ENCODE data around the gene ATP10D.
"Not testable (repeated sequence)": the region's sequence is repeated elsewhere in the genome, so short reads cannot be mapped to it uniquely, and the experiment has no call there.

The ATP10D gene

GRCh38 chr4:47485047-47485692 lies at the start of gene ATP10D:
Gene ATP10D, plus strand, starts transcription at chr4:47485275. Its CDS starts 27,266 bp downstream, at chr4:47512541.
- FAIRE-seq = peak; percentile 33

GRCh38 chr4:47442980-47443379 lies 42.1 kb upstream of the ATP10D start:
- FAIRE-seq = no peak

- FAIRE-seq = no peak
Observed at GRCh38 chr4:47444031-47444430, 41.0 kb upstream of the ATP10D start.

- no peak for FAIRE-seq
Observed at GRCh38 chr4:47451657-47452056, 33.4 kb upstream of the ATP10D start.

GRCh38 chr4:47462799-47463234 lies 22.3 kb upstream of the ATP10D start:
- FAIRE-seq = no peak

GRCh38 chr4:47463235-47463956 lies 21.7 kb upstream of the ATP10D start, which contains the start of gene COMMD8:
Gene COMMD8, minus strand, starts transcription at chr4:47463702. Its CDS starts 51 bp downstream, at chr4:47463651.
- peak; percentile 96 for FAIRE-seq

GRCh38 chr4:47465004-47465403 lies 20.1 kb upstream of the ATP10D start:
- FAIRE-seq = no peak

- FAIRE-seq = no peak
Observed at GRCh38 chr4:47466056-47466785, 18.9 kb upstream of the ATP10D start.

- FAIRE-seq = no peak
Observed at GRCh38 chr4:47468706-47469365, 16.2 kb upstream of the ATP10D start.

- no peak for FAIRE-seq
Observed at GRCh38 chr4:47469951-47470350, 15.1 kb upstream of the ATP10D start.

GRCh38 chr4:47471064-47471463 lies 14.0 kb upstream of the ATP10D start:
- no peak for FAIRE-seq

- no peak for FAIRE-seq
Observed at GRCh38 chr4:47471591-47471990, 13.5 kb upstream of the ATP10D start.

- no peak for FAIRE-seq
Observed at GRCh38 chr4:47473141-47473750, 11.8 kb upstream of the ATP10D start.

GRCh38 chr4:47474799-47475198 lies 10.3 kb upstream of the ATP10D start:
- FAIRE-seq = no peak

- no peak for FAIRE-seq
Observed at GRCh38 chr4:47475411-47475810, 9.7 kb upstream of the ATP10D start.

- FAIRE-seq = no peak
Observed at GRCh38 chr4:47478804-47479203, 6.3 kb upstream of the ATP10D start.

GRCh38 chr4:47482326-47482725 lies 2.7 kb upstream of the ATP10D start:
- no peak for FAIRE-seq

- FAIRE-seq = no peak
Observed at GRCh38 chr4:47483745-47484144, 1.3 kb upstream of the ATP10D start.

- no peak for FAIRE-seq
Observed at GRCh38 chr4:47484168-47484567, 907 bp upstream of the ATP10D start.

GRCh38 chr4:47485768-47486167 lies 693 bp downstream of the ATP10D start:
- FAIRE-seq = no peak

GRCh38 chr4:47486231-47486673 lies 1.2 kb downstream of the ATP10D start:
- FAIRE-seq = peak; percentile 27

- FAIRE-seq = not testable (repeated sequence)
Observed at GRCh38 chr4:47486727-47487126, 1.7 kb downstream of the ATP10D start.

GRCh38 chr4:47488706-47489105 lies 3.6 kb downstream of the ATP10D start:
- FAIRE-seq = no peak
